NT2/D1 (cell line): ENCODE data around the gene CLDN10.

Source experiments
- SUZ12 ChIP-seq: IDR thresholded peaks from 2 replicates; pipeline ENCODE4 v1.6.1; 2011; ENCODE audit not compliant: insufficient read length, insufficient read depth; ENCODE audit errors: extremely low read depth
- YY1 ChIP-seq: IDR thresholded peaks from 2 replicates; pipeline ENCODE4 v1.6.1; 2011; ENCODE audit not compliant: insufficient read length, insufficient read depth
- ZNF274 ChIP-seq: IDR thresholded peaks from 2 replicates; pipeline ENCODE4 v1.6.1; 2011; ENCODE audit warnings: mild to moderate bottlenecking, low read depth, low read length

- TF ChIP-seq ZNF274 (no peak), YY1 (no peak), SUZ12 (no peak)
Observed at GRCh38 chr13:95570016-95570415, 17.5 kb downstream of the CLDN10 start.
